COLO668 (cell line): ENCODE measurements around the gene ADAM12.
A peak's percentile ranks its signal among the peaks of the same experiment; 100 is the strongest.

Experiments
- DNase-seq: peaks from one replicate; lab custom pipeline; 2025; ENCODE audit not compliant: unreplicated experiment; lab: John Stamatoyannopoulos, UW

ADAM12 gene

GRCh38 chr10:126090911-126091728, 297.2 kb downstream of the ADAM12 start:
- DNase-seq, result no peak

GRCh38 chr10:126090443-126090842, 297.8 kb downstream of the ADAM12 start:
- no peak for DNase-seq

DNA sequence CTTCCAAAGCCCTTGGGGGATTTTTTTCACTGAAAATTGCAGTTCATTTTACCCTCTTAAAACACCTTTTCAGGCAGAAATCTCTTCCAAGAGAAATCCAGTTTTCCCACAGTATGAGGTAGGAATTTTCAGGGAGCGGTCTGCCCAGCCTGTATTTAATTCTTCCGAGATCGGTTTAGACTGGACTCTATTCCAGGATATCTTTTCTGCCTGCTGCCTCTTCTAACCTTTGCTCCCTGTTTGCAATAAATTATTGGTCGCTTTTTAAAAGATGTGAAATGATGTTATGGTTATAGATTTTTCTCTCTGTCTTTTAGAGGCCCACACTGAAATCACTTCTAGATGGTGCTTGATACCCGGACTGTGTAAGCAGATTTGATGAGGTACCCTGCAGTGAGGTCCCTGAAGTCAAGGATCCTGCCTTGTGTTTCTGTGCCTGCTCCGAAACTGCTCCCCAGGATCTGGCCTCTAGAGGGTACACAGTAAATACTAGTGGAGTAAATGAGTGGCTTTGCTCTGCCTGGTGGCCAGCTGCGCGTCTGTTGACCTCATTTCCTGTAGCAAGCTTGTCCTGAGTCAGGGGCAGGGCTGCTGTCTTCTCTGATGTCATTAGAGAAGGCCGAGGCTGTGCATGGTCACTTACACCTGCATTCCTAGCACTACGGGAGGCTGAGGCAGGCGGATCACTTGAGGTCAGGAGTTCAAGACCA, 300.3 kb downstream of the ADAM12 start:
- peak; percentile 2 for DNase-seq

GRCh38 chr10:126087153-126087680, 301.1 kb downstream of the ADAM12 start:
- DNase-seq, result no peak

- DNase-seq, result no peak
Observed at GRCh38 chr10:126085806-126086205, 302.5 kb downstream of the ADAM12 start.

DNA sequence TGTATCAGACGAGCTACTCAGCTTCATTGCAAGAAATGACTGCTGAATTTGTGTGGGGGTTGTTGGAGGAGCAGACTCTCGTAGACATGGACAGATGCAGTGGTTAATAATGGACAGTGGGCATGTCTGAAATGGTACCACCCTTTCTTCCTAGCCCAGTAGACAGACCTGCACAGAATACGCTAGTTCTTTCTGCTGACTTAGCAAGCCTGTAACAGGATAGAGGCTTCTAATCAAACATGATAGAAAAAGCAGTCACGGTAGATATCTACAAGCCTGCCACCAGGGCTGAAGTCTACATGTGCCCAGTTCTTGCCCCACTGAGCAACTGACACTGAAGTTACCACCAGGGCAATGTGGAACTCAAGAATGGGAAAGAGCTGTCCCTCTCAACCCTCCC, 303.9 kb downstream of the ADAM12 start:
- DNase-seq, result no peak

DNA sequence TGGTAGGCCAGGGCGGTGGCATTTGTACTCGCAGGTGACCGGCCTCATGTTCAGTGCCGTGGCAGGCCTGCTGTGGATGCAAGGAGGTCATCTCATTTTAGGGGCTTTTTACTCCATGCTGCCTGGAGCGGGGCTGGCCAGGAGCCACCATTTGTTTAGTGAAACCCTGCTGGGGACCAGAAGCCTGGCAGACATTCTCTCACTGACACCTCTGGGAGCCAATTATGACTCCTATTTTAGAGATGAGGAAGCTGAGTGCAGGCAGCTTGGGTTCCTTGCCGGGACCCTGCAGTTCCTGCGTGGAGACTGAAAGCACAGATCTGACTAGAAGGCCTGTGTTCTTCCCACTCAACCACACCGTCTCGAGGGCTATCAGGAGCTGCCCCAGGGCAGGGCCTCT, 305.3 kb downstream of the ADAM12 start:
- no peak for DNase-seq

- DNase-seq, result no peak
Observed at GRCh38 chr10:126081841-126082466, 306.3 kb downstream of the ADAM12 start.

DNA sequence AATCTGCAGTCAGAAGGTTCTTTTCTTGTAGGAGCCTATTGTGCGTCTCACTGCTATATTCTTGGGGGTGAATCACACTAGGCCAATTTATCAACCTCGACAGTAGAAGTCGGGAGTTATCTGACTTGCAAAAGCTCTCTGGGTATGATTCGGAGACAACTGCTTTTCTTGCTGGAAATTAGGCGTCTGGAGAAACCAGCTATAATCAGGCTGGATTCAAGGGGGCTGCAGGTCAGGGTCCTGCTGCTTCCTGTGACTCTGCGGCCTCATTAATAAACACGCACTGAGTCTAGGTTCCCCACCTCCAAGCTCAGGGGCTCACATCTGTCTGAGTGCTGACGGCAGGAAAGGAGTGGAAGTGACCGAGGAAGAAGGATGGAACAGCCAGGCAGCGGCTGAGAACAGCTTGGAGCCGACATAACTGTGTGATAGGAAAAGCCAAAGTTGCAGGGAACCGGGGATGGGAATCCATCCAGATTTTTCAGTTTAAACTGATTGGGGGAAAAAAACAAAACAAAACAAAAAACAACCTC, 307.3 kb downstream of the ADAM12 start:
- DNase-seq, result no peak

DNA sequence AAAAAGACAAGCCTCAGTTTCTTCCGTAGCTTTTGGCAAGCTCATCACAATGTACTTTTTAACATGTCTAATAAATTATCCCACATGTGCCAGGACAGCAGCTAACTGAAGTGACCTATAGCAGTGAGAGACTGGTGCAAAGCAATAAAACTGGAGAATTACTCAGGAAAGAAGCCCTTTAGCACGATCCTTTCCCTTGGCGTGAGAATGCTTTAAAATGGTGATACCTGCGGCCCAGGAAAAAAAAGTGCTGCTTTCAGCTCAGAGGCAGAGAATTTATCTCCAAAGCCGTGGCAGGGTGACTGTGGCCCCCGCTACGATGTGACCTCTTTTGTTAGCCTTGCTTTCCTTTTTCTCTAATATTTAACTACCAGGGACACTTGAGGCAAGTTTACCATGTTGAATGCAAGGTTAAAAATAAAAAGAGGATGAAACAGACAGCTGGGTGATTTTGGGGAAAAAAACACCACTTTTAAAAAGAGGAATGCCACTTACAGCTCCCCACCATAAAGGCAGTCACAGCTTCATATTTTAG, 307.9 kb downstream of the ADAM12 start:
- DNase-seq, result no peak

DNA sequence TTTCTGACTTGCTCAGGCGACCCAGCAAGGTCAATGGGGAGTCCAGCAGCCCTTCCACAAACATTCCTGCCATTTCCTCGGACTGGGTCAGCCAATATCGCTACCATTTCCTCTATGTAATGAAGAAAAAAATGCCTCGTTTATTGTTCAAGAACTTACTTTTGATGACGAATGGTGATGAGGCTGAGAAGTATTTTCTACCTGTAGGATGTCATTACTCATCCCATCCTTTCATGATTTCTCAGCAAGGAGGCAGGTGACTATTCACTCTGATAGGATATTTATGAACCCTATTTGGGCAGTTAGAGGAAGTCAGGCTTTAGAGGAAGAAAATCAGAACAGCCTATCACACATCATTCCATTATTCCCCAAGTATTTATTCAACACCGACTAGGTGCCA, 313.3 kb downstream of the ADAM12 start:
- DNase-seq, result no peak

DNA sequence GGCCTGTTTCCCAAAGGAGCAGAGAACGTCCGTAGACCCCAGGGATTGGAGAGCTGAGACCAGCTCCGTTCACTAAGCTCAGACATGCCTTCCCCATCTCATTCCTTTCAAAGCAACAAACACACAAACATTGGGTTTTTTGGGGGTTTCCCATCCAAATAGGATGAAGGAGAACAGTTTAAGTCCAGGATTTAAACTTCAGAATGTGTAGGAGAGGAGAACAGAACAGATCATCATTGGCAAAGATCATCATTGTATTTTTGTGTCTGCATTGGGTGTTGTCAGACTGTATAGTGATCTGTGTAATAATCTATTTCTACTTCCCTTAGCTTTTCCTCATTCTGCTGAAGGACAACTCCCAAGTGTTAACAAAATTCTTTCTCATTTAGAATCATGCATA, 314.0 kb downstream of the ADAM12 start:
- no peak for DNase-seq

GRCh38 chr10:126073606-126074005, 314.7 kb downstream of the ADAM12 start:
- no peak for DNase-seq

GRCh38 chr10:126072622-126073021, 315.7 kb downstream of the ADAM12 start:
- DNase-seq, result no peak

DNA sequence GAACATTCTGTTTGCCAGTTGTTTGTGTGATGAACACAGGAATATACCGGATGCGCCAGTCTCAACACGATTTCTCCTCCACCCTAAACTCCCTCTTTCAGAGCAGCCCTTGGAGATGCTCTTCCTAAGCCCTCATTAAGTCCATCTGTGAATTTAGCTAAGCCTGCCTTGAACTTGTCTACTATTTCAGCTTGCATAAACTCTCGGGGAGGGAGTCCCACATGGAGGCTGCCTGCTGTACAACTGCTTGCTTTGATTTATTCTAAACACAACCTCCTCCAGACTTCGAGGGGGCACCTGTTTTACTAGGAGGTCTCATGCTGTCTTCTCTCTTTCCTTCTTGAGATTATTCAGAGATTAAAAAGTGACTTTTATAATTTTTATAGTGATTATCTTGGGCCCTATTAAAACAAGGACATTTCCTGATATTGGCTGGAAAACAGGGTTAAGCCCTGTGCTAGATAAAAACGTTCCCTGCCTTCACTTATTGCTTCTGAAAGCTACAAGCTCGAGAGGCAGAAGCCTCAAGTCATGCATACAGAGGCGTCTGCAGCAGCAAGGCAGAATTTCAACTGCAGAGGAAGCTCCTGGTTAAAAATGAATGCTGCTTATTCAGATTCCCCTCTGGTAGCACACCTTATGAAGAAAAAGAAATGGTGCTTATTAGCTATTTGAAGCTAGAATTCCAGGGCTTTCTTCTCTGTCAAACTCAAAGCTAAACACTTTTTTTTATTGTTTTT, 317.6 kb downstream of the ADAM12 start:
- no peak for DNase-seq

GRCh38 chr10:126068322-126068721, 320.0 kb downstream of the ADAM12 start:
- DNase-seq, result no peak

- DNase-seq, result peak; percentile 4
Observed at GRCh38 chr10:126066456-126066855, 321.8 kb downstream of the ADAM12 start.

DNA sequence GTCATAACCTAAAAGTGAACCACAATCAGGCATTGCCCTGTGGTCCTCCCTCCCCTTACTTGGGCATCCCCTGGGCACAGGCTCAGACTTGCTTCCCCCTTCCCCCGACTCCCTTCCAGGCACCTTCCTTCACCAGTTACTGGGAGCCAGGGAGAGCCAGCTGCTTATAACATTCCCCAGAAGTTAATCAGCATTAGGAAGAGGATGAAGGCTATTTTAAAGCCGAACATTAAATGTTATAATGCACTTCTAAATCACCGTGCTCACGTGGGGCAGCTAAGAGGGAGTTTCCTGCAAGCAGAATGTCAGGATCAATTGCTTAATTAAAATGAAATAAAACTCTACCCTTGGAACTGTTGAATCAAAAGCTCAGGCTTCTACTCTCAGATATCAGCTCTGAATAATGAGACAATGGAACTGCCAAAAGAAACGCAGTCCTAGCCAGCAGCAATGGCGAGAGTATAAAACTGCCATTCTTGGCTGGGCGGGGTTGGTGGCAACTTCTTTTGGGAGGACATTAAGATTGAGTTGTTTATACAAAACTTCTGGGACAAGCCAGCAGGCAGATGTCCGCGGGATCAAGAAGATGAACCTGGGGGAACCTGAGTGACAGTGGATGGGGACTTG, 322.4 kb downstream of the ADAM12 start:
- no peak for DNase-seq

- no peak for DNase-seq
Observed at GRCh38 chr10:126064512-126064911, 323.8 kb downstream of the ADAM12 start.

DNA sequence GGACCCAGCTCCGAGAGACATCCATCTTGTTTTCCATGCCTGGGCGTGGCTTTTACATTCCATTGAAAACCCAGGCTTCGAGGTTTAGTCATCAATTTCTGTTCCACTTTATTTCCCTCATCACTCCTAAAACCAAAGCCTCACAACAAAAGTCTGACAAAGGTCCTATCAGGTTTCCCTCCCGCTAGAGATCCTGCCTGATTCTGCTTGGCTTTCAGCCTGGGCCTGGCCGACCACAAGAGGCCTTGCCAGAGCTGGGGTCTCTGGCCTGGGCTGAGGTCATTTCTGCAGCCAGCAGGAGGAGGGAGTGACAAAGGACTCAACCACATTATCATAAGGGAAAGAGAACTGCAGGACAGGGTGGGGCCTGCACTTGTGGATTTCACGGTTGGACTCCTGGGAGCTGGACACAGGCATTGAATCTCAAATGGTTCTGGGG, 324.9 kb downstream of the ADAM12 start:
- peak; percentile 3 for DNase-seq
